Posterior cingulate gyrus (tissue), 11 donors: ENCODE data around the gene PPP2R2C.

Experiments
- DNase-seq, 10 donors: peaks; one replicate each; pipeline versions ENCODE4 v3.0.0 to v3.0.0-alpha.2; 2020 to 2021; ENCODE audit warnings: mixed read lengths in 3 of 10
- intact Hi-C: fragments of 100-400 bp; cut with DNase I; formaldehyde crosslinking; loops from one replicate; pipeline ENCODE4 v1.15.1; 2023

PPP2R2C gene

GRCh38 chr4:6288342-6288741, 184.1 kb downstream of the PPP2R2C start:
- intact Hi-C loops, result no loop called here
- DNase-seq, result peak in 1 of 10 donors; percentile 33

DNA sequence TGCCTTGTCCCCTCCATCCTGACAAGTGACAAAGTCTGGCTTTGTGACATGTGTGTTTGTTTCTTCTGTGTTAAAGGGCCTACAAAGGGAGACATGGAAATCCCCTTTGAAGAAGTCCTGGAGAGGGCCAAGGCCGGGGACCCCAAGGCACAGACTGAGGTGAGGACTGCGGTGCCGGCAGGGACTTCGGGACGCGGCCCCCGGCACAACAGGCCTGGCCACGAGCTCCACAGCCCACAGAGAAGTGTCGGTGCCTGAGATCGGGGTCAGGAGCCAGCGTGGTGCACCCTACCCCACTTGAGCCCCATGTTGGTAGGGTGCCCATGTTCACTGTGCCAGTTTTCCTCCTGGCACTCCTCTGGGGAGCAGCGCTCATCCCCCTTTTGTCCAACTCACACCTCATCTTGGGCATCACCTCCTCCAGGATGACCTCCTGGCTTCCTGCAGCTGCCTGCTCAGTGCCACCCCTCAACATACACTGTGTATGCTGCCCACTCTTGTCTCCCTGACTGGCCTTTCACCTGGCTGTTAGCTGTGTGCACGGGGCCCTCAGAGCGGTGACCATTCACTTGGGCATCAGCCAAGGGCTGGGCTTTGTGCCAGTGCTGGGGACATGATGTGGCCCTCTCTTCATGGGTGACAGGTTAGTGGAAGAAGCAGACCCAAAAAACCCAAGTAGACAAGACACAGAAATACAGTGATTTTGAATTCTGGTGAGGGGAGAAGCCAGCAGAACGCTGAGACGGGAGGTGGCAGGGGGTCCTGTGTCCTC, 185.2 kb downstream of the PPP2R2C start:
- peak in 2 of 10 donors; percentile 1 to 71 for DNase-seq
- intact Hi-C loops, result no loop called here

DNA sequence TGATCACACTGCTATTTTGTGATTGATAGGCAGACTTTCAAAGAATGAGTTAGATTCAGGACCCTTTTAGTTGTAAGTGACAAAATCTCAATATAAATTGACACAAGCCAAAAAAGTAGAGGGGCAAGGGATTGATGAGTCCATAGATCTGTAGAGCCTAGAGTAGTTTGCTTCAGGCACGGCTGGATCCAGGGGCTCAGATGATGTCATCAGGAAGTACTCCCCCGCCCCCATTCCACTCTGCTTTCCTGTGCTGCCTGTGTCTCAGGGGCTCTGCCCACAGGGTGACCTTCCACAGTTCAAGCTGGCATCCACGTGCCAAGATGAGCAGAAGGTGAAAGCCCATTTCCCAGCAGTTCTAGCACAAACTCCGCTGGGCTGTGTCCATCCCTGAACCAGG, 189.1 kb downstream of the PPP2R2C start:
- intact Hi-C loops, result no loop called here
- DNase-seq, result no peak

- intact Hi-C loops, result no loop called here
- no peak for DNase-seq
Observed at GRCh38 chr4:6282314-6282771, 190.1 kb downstream of the PPP2R2C start.

DNA sequence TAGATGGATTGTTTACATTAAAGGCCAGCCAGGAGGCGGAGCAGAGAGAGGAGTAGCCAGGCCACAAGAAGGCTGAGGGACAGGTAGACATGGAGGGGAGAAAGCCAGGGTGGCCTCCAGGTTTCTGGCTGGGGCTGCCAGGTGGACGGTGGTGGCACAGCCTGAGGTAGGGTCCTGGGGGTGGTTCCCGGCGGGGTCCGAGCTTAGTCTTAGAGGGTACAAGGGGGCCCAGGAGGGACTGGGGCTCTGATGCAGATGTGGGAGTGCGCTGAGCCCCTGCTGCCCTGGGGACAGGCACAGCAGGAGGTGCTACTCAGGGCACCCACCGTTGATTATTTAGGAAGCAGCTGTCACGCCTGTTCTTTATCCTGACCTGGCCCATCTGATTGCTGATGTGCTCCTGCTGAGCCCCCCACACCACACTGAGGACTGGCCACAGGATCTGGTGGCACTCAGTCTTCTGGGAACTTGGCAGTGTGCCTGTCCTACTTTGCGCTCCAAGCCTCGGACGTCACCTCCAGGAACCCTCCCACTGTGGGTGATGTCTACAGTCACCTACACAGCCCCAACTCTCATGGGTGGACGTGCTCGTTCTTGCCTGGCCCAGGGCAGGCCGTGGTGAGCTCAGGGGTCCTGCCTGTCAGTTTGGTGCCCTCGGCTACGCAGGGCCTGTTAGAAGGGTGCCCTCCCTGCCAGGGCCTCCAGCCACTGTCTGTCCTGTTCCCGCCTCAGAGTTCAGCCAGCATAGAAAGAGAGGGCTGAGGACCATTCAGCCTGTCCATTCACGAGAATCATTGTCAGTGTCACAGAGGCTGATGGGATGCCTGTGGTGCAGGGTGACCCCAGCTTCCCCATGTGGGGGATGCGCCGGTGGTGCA, 190.7 kb downstream of the PPP2R2C start:
- DNase-seq, result peak in 4 of 10 donors; percentile 37 to 80 (median 42)
- intact Hi-C loops, result no loop called here

GRCh38 chr4:6280365-6280996, 191.9 kb downstream of the PPP2R2C start:
- intact Hi-C loops, result no loop called here
- DNase-seq, result no peak

GRCh38 chr4:6279582-6280289, 192.7 kb downstream of the PPP2R2C start:
- intact Hi-C loops, result no loop called here
- peak in 1 of 10 donors; percentile 57 for DNase-seq

GRCh38 chr4:6278801-6279197, 193.6 kb downstream of the PPP2R2C start:
- intact Hi-C loops, result no loop called here
- DNase-seq, result no peak

- intact Hi-C loops, result no loop called here
- peak in 1 of 10 donors; percentile 65 for DNase-seq
Observed at GRCh38 chr4:6277935-6278800, 194.2 kb downstream of the PPP2R2C start.

- DNase-seq, result peak in 1 of 10 donors; percentile 74
- intact Hi-C loops, result no loop called here
Observed at GRCh38 chr4:6277139-6277802, 195.1 kb downstream of the PPP2R2C start.

GRCh38 chr4:6275898-6276806, 196.3 kb downstream of the PPP2R2C start:
- intact Hi-C loops, result no loop called here
- DNase-seq, result peak in 1 of 10 donors; percentile 77

DNA sequence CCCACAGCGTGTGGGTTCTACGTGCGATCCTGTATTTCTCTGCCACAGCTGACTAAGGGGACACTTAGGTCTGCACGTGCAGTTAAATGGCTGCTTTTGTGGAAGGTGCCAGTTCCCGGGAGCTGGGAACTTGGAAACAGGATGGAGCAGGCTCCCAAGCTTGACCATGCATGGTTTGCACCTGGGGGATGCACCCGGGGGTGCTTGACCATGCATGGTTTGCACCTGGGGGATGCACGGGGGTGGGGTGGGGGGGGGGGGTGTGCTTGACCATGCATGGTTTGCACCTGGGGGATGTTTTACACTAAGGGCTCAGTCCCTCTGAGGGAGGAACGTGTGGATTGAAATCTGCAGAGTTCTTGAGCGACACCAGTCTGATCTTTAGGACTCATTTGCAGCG, 197.1 kb downstream of the PPP2R2C start:
- DNase-seq, result peak in 1 of 10 donors; percentile 83
- intact Hi-C loops, result no loop called here

- intact Hi-C loops, result no loop called here
- DNase-seq, result no peak
Observed at GRCh38 chr4:6273661-6273990, 198.8 kb downstream of the PPP2R2C start.

DNA sequence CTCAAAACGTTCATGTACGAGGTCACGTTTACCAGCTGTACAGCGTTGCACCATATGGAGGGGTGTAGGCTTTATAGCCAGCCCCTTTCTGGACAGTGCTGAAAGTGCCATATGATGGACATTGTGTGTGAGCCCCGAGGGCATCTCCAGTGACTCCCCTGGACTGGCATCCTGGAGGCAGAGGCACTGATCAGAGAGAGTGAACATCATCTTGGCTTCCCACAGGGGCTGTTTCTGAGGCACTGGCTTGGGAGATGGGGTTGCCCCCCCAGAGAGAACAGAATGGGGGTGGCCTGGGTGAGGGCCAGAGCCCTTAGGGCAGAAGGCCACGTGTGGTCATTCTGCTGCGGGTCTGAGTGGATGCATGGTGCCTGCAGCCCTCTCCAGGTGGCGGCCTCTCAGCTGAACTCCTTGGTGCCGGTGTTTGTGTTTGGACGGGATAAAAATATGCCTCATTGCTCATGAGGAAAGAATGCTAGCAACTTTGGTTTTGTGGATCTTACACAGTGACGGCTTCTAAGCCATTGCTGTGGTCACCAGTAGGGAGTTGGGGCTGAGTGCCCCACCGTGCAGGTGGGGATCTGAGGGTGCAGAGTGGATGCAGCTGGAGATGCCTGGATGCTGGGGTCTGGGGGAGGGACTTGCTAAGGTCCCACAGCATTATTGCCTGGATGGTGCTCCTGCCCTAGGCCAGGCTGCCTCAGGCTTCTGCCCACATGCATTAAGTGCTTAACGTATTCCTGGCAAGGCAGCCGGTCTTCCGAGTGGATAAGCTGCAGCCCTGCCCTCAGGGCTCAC, 199.4 kb downstream of the PPP2R2C start:
- intact Hi-C loops, result no loop called here
- DNase-seq, result peak in 4 of 10 donors; percentile 4 to 73 (median 30)

DNA sequence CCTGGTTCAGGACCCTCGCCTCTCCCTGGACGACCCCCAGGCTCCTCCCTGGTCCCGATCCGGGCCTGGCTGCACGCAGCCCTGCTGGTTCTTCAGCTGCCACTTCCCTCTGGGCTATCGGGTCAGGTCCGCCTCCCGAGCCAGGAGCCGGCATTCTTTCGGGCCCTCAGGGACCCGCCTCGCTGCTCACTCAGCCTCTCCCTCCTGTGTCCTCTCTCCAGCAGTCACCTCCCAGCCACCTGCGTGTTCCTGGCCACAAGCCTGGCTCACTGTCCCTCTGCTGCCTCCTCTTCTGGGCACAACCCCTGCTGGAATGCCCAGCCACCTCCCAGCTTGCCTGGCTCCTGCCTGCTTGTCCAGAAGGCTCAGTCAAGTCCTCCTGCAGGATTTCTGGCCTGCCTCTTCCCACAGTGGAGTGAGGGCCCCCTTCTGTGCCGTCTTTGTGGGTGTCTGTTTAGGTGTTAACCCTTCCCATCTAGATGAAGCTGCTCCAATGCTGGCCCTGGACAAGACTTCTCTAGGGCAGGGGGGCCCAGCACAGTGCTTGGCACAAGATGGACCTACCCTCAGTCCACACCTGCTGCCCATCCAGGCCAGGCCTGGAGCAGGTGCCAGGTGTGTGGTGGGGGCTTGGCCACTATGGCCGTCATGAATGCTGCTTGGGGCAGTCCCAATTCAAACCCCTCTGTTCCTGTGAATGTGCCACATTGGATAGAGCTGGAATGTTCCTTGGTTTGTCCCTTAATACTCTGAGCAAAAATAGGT, 200.5 kb downstream of the PPP2R2C start:
- intact Hi-C loops, result no loop called here

DNA sequence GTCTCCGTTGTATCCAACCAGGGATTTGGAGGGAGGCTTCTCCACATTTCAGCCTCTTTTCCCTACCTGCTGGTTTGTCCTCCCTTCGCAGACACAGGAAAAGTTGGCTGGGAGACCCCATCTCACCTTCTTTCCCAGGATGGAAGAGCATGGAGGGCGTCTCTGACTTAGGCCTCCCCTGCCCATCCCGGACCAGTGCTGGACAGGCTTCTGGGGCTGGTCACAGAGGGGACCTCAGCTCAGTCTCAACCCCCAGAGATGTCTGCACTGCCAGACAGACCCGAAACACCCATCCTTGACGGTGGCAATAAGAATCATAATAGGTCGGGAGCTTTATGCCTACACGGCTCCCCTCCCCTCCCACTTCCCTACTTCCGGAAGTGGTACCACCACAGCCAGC, 201.2 kb downstream of the PPP2R2C start:
- DNase-seq, result peak in 2 of 10 donors; percentile 49 to 70
- intact Hi-C loops, result no loop called here

More for the DNA sequence above, 200.5 kb downstream of the PPP2R2C start:
- peak in 4 of 10 donors; percentile 18 to 82 (median 66) for DNase-seq
